ENCODE measurements around the gene UBC. TPM values are rescaled to one million over a fixed set of nuclear protein-coding genes. Genes with fewer than 3 reads are reported as not detected.

The UBC gene
- total and polyA plus RNA-seq, 9 of the 15 experiments (the other 6 are each of a cell fraction or from before 2014, with no cell fraction given) = 533 to 1,153 (median 813) TPM

- no peak for TF ChIP-seq E4F1 (CRISPR knock-in tag; IDR thresholded peaks at IDR 0.05; ENCODE audit: borderline replicate concordance)
- TF ChIP-seq HNRNPK (IDR thresholded peaks at IDR 0.05; ENCODE audit: low read depth, low read length, poor library complexity, severe bottlenecking) = no peak
- no peak for TF ChIP-seq FOXJ2 (tag; IDR thresholded peaks at IDR 0.05)
- TF ChIP-seq POLR2AphosphoS5 (IDR thresholded peaks at IDR 0.05; ENCODE audit: control insufficient read depth, insufficient read depth, low read depth, low read length) = peak; percentile 94
- no peak for TF ChIP-seq ETS2 (tag; IDR thresholded peaks at IDR 0.05; ENCODE audit: borderline replicate concordance, poor library complexity, severe bottlenecking)
- TF ChIP-seq CHD2 (IDR thresholded peaks at IDR 0.05; ENCODE audit: low read depth, low read length) = no peak
- peak; percentile 85 for TF ChIP-seq ZEB2 (IDR thresholded peaks at IDR 0.05)
- TF ChIP-seq CEBPB (tag; IDR thresholded peaks at IDR 0.05) = no peak
- no peak for TF ChIP-seq ZNF699 (CRISPR knock-in tag; IDR thresholded peaks at IDR 0.05; ENCODE audit: insufficient replicate concordance)
- TF ChIP-seq NFRKB (IDR thresholded peaks at IDR 0.05; ENCODE audit: low read depth) = no peak
- TF ChIP-seq MAFF (IDR thresholded peaks at IDR 0.05; ENCODE audit: low read length) = peak; percentile 62; the same call in 1 of the 2 replicates
- no peak for TF ChIP-seq BRF2 (IDR thresholded peaks at IDR 0.05; ENCODE audit: borderline replicate concordance, insufficient read depth, insufficient read length)
- peak; percentile 88 for TF ChIP-seq DMBX1 (CRISPR knock-in tag; IDR thresholded peaks at IDR 0.05; ENCODE audit: borderline replicate concordance)
- no peak; a peak in 1 of 3 replicates for TF ChIP-seq CBX3 (IDR thresholded peaks at IDR 0.05; ENCODE audit: borderline replicate concordance in 1 of 2, low read length in 2 of 2)
- no peak for TF ChIP-seq MCM7 (IDR thresholded peaks at IDR 0.05)
- peak; percentile 54; the same call in 1 of the 2 replicates for TF ChIP-seq HES1 (IDR thresholded peaks at IDR 0.05; ENCODE audit: low read depth)
- no peak for TF ChIP-seq GTF3C2 (IDR thresholded peaks at IDR 0.05; ENCODE audit: borderline replicate concordance, extremely low read depth, insufficient read length)
- no peak for TF ChIP-seq PTTG1 (tag; IDR thresholded peaks at IDR 0.05; ENCODE audit: low read depth)
- no peak for TF ChIP-seq ELF4 (CRISPR knock-in tag; IDR thresholded peaks at IDR 0.05)
- TF ChIP-seq NCOA1 (IDR thresholded peaks at IDR 0.05; ENCODE audit: low read depth) = peak; percentile 67; the same call in 1 of the 2 replicates
These were observed 29.6 kb downstream of the UBC start (continued) for GRCh38 chr12:124884587-124885438.

All from K562 (cell line).